Measurements from ENCODE around the gene ERCC8.
A peak's percentile ranks its signal among the peaks of the same experiment; 100 is the strongest.
"Not testable (repeated sequence)": the region's sequence is repeated elsewhere in the genome, so short reads cannot be mapped to it uniquely, and the experiment has no call there.

Gene ERCC8, protein sequence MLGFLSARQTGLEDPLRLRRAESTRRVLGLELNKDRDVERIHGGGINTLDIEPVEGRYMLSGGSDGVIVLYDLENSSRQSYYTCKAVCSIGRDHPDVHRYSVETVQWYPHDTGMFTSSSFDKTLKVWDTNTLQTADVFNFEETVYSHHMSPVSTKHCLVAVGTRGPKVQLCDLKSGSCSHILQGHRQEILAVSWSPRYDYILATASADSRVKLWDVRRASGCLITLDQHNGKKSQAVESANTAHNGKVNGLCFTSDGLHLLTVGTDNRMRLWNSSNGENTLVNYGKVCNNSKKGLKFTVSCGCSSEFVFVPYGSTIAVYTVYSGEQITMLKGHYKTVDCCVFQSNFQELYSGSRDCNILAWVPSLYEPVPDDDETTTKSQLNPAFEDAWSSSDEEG

GRCh38 chr5:60944904-60945812 lies at the start of gene ERCC8, which contains the start of gene NDUFAF2:
TSS of gene ERCC8 (minus strand) at chr5:60945070. CDS start at chr5:60945008, 62 bp downstream.
TSS of gene NDUFAF2 (plus strand) at chr5:60945205. CDS start at chr5:60945256, 51 bp downstream.
- Mint-ChIP-seq H3K4me3 (no peak within 1 kb of the TSS), H3K27ac (no peak within 1 kb of the TSS), H3K36me3 (no peaks in the 10 kb centered on the region), H3K9me3 (no peaks in the 10 kb centered on the region), H3K4me1 (peaks cover 5% of the 10 kb centered on the region)
- DNase-seq (ENCODE audit: low spot score in 2 of 2), result peak; percentile 68 to 91
- ATAC-seq, result peak; percentile 99

- no peak overlapping the region for H3K4me3 Mint-ChIP-seq
- H3K36me3 Mint-ChIP-seq, result no peaks in the 10 kb centered on the region
- no peak for ATAC-seq
- H3K27ac Mint-ChIP-seq, result peak overlapping the region; percentile 59
- H3K9me3 Mint-ChIP-seq, result peaks cover 15% of the 10 kb centered on the region
- peaks cover 20% of the 10 kb centered on the region for H3K4me1 Mint-ChIP-seq
- no peak for DNase-seq (ENCODE audit: low spot score in 2 of 2)
Measured at GRCh38 chr5:60993875-60994571, 49.2 kb upstream of the ERCC8 start.

DNA sequence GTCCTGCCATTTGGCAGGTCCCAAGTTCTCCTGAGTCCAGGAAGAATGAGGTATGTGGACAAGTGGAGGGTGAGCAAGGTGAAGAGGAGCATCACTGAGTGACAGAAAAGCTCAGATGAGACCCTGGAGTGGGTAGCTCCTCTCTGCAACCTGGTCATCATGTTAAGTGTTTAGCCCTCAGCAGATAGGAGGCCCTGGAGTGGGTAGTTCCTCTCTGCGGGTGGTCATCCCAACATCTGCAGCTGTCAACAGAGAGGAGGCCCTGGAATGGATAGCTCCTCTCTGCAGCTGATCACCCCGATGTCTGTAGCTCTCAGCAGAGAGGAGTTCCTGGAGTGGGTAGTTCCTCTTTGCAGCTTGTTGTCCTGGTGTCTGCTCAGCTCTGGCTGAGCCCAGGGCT lies 48.6 kb upstream of the ERCC8 start:
- DNase-seq (ENCODE audit: low spot score in 2 of 2), result no peak

GRCh38 chr5:60992871-60993270 lies 48.0 kb upstream of the ERCC8 start:
- ATAC-seq (no peak), DNase-seq (ENCODE audit: low spot score in 2 of 2) (no peak)
- Mint-ChIP-seq H3K27ac (no peak overlapping the region), H3K4me3 (no peak overlapping the region), H3K9me3 (peaks cover 18% of the 10 kb centered on the region), H3K36me3 (no peaks in the 10 kb centered on the region), H3K4me1 (peaks cover 20% of the 10 kb centered on the region)

More for the DNA sequence above, 48.6 kb upstream of the ERCC8 start:
- Mint-ChIP-seq H3K27ac (no peak overlapping the region), H3K9me3 (peaks cover 15% of the 10 kb centered on the region), H3K4me1 (peaks cover 20% of the 10 kb centered on the region), H3K36me3 (no peaks in the 10 kb centered on the region), H3K4me3 (no peak overlapping the region)
- ATAC-seq, result no peak

DNA sequence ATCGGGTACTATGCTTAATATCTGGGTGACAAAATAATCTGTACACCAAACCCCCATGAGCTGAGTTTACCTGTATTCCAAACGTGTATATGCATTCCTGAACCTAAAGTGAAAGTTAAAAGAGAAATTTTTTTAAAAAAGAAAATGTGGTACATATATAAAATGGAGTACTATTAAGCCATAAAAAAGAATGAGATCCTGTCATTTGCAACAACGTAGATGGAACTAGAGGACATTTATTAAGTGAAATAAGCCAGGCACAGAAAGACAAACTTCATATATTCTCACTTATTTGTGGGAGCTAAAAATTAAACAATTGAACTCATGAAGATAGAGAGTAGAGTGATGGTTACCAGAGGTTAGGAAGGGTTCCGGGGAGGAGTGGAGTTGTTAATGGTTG lies 44.9 kb upstream of the ERCC8 start:
- no peak for ATAC-seq
- Mint-ChIP-seq H3K4me3 (no peak overlapping the region), H3K9me3 (peaks cover 37% of the 10 kb centered on the region), H3K4me1 (peaks cover 11% of the 10 kb centered on the region), H3K27ac (no peak overlapping the region), H3K36me3 (peaks cover 5% of the 10 kb centered on the region)
- no peak for DNase-seq (ENCODE audit: low spot score in 2 of 2)

- not testable (repeated sequence) for H3K36me3 Mint-ChIP-seq; DNase-seq (ENCODE audit: low spot score in 2 of 2)
Measured at GRCh38 chr5:60982127-60982526, 37.3 kb upstream of the ERCC8 start.

DNA sequence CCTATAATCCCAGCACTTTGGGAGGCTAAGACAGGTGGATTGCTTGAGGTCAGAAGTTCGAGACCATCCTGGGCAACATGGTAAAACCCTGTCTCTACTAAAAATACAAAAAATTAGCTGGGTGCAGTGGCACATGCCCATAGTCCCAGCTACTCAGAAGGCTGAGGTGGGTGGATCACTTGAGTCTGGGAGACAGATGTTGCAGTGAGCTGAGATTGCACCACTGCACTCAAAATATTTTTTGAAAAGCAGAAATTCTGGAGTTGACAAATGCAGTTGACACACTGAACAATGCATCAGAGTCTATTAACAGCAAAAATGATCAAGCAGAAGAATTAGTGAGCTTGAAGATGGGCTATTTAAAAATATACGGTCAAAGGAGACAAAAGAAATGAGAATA lies 35.6 kb upstream of the ERCC8 start:
- no peak for ATAC-seq
- peaks cover 19% of the 10 kb centered on the region for H3K4me1 Mint-ChIP-seq
- no peak overlapping the region for H3K27ac Mint-ChIP-seq
- H3K9me3 Mint-ChIP-seq, result peaks cover 26% of the 10 kb centered on the region
- no peaks in the 10 kb centered on the region for H3K36me3 Mint-ChIP-seq
- no peak for DNase-seq (ENCODE audit: low spot score in 2 of 2)
- no peak overlapping the region for H3K4me3 Mint-ChIP-seq

More at GRCh38 chr5:60982127-60982526, 37.3 kb upstream of the ERCC8 start:
- not testable (repeated sequence) for H3K27ac Mint-ChIP-seq, ATAC-seq, H3K4me3 Mint-ChIP-seq
- Mint-ChIP-seq H3K9me3 (peaks cover 40% of the 10 kb centered on the region), H3K4me1 (peaks cover 18% of the 10 kb centered on the region)

DNA sequence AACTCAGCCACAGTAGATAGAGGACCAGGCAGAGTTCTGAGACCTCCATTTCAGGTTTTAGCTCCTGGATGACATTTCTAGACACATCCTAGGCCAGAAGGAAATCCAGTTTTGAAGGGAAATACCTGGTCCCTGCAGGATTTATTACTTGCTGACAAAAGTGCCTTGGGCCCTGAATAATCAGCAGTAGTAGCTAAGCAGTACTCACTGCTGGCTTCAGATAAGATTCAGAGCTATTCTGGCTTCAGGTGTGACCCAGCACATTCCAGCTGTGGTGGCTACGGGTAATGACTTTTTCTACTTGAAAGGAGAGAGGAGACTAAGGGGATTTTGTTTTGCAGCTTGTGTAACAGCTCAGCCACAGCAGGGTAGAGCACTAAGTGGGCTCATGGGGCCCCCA lies 34.1 kb upstream of the ERCC8 start:
- Mint-ChIP-seq H3K9me3 (peaks cover 21% of the 10 kb centered on the region), H3K36me3 (no peaks in the 10 kb centered on the region), H3K4me1 (peaks cover 20% of the 10 kb centered on the region), H3K4me3 (no peak overlapping the region), H3K27ac (no peak overlapping the region)
- ATAC-seq, result no peak
- no peak for DNase-seq (ENCODE audit: low spot score in 2 of 2)

DNA sequence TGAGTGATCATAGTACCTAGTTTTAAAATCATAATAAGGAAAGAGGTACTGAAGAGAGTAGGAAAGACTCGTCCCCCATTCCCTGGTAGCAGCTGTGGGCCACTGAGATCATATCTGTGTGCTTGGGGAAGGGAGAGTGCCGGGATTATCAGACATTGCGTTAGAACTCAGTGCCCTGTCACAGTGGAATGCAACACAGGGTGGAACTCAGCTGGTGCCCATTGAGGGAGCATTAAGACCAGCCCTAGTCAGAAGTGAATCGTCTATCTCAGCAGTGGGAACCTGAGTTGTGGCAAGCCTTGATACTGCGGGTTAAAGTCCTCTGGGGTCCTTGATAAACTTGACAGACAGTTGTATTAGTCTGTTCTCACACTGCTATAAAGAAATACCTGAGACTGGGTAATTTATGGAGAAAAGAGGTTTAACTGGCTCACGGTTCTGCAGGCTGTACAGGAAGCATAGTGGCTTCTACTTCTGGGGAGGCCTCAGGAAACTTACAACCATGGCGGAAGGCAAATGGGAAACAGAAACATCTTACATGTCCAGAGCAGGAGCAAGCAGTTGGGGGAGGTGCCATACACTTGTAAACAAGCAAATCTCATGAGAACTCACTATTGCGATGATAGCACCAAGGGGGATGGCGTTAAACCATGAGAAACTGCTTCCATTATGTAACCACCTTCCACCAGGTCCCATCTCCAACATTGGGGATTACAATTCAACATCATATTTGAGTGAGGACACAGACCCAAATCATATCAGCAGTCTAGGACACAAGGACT lies 33.3 kb upstream of the ERCC8 start:
- Mint-ChIP-seq H3K36me3 (no peaks in the 10 kb centered on the region), H3K4me3 (no peak overlapping the region), H3K27ac (no peak overlapping the region), H3K4me1 (peaks cover 20% of the 10 kb centered on the region), H3K9me3 (peaks cover 21% of the 10 kb centered on the region)
- ATAC-seq (no peak), DNase-seq (ENCODE audit: low spot score in 2 of 2) (no peak)

DNA sequence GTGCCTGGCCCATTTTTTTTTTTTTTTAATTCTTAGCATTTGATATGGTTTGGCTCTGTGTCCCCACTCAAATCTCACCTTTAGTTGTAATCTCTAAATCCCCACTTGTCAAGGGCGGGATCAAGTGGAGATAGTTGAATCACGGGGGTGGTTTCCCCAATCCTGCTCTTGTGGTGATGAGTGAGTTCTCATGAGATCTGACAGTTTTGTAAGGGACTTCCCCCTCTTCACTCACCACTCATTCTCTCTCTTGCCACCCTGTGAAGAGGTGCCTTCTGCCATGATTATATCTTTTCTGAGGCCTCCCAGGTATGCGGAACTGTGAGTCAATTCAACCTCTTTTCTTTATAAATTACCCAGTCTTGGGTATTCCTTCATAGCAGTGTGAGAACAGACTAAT lies 27.4 kb upstream of the ERCC8 start:
- DNase-seq (ENCODE audit: low spot score in 2 of 2) (no peak), ATAC-seq (peak; percentile 100)
- H3K9me3 Mint-ChIP-seq, result peaks cover 23% of the 10 kb centered on the region
- peaks cover 17% of the 10 kb centered on the region for H3K4me1 Mint-ChIP-seq
- H3K4me3 Mint-ChIP-seq, result no peak overlapping the region
- no peaks in the 10 kb centered on the region for H3K36me3 Mint-ChIP-seq
- no peak overlapping the region for H3K27ac Mint-ChIP-seq

- ATAC-seq, result no peak
- no peak for DNase-seq (ENCODE audit: low spot score in 2 of 2)
- H3K4me1 Mint-ChIP-seq, result peaks cover 6% of the 10 kb centered on the region
- no peaks in the 10 kb centered on the region for H3K36me3 Mint-ChIP-seq
- H3K4me3 Mint-ChIP-seq, result no peak overlapping the region
- H3K27ac Mint-ChIP-seq, result no peak overlapping the region
- H3K9me3 Mint-ChIP-seq, result no peaks in the 10 kb centered on the region
Measured at GRCh38 chr5:60961685-60962084, 16.8 kb upstream of the ERCC8 start.

- peaks cover 6% of the 10 kb centered on the region for H3K4me1 Mint-ChIP-seq
- no peak overlapping the region for H3K4me3 Mint-ChIP-seq
- DNase-seq (ENCODE audit: low spot score in 2 of 2) (no peak), ATAC-seq (no peak)
- no peak overlapping the region for H3K27ac Mint-ChIP-seq
- H3K9me3 Mint-ChIP-seq, result no peaks in the 10 kb centered on the region
- H3K36me3 Mint-ChIP-seq, result no peaks in the 10 kb centered on the region
Measured at GRCh38 chr5:60960591-60960990, 15.7 kb upstream of the ERCC8 start.

GRCh38 chr5:60959156-60959555 lies 14.3 kb upstream of the ERCC8 start:
- peaks cover 6% of the 10 kb centered on the region for H3K4me1 Mint-ChIP-seq
- no peak overlapping the region for H3K27ac Mint-ChIP-seq
- H3K9me3 Mint-ChIP-seq, result peaks cover 5% of the 10 kb centered on the region
- DNase-seq (ENCODE audit: low spot score in 2 of 2), result no peak
- ATAC-seq, result no peak
- H3K36me3 Mint-ChIP-seq, result no peaks in the 10 kb centered on the region
- H3K4me3 Mint-ChIP-seq, result no peak overlapping the region

DNA sequence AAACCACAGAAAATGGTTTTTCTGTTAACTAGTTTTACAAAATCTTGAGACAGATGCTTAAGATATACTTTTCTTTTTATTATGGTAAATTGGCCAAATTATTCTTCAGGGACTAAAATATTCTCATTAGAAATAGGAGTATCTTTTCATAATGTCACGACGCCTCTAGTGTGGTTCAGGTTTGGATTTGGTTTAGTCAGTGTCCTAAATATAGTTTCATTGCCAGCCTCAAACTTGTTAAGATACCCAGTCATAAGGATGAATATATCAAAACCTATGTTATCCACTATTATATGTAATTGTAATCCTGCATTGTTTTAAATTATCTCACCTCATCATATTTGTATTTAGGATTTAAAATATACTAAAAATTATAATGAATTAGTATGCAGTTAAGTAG lies 13.8 kb upstream of the ERCC8 start:
- Mint-ChIP-seq H3K4me1 (peaks cover 4% of the 10 kb centered on the region), H3K4me3 (no peak overlapping the region)
- no peak for ATAC-seq

More for the DNA sequence above, 13.8 kb upstream of the ERCC8 start:
- Mint-ChIP-seq H3K36me3 (no peaks in the 10 kb centered on the region), H3K9me3 (peaks cover 5% of the 10 kb centered on the region), H3K27ac (no peak overlapping the region)
- no peak for DNase-seq (ENCODE audit: low spot score in 2 of 2)

Data from stimulated activated effector memory CD8-positive, alpha-beta T cell treated with anti-CD3 and anti-CD28 coated beads, Interleukin-12 subunit alpha, Interleukin-12 subunit beta, amount 100 ng/mL, for 72 hours (primary cell).